C4-2B (cell line): ENCODE data around the gene MIEF1.

Experiments
- H3K27ac ChIP-seq: fragments of 450-650 bp; 2 replicates; pipeline ENCODE4 v1.5.1; 2017
- CTCF ChIP-seq: fragments of 450-650 bp; conservative IDR thresholded peaks from 2 replicates; pipeline ENCODE4 v1.5.1; 2017; ENCODE audit warnings: mild to moderate bottlenecking
- ZFX ChIP-seq: fragments of 450-650 bp; IDR thresholded peaks from 2 replicates; pipeline ENCODE4 v1.6.1; 2017

The MIEF1 gene

GRCh38 chr22:39518996-39519680 is 17.0 kb downstream of the MIEF1 start:
- peak overlapping the region; percentile 100 for H3K27ac ChIP-seq
- TF ChIP-seq CTCF (no peak), ZFX (no peak)

GRCh38 chr22:39519681-39520225 is 17.7 kb downstream of the MIEF1 start:
- H3K27ac ChIP-seq: peak overlapping the region; percentile 100
- TF ChIP-seq CTCF: peak; percentile 58
- peak; percentile 86 for TF ChIP-seq ZFX

GRCh38 chr22:39520226-39521105 is 18.4 kb downstream of the MIEF1 start, which contains the start of gene ATF4:
TSS of gene ATF4 (plus strand) at chr22:39520562. CDS start at chr22:39521446, 884 bp downstream.
- H3K27ac ChIP-seq: peak within 1 kb of the TSS; percentile 100
- TF ChIP-seq CTCF: no peak
- no peak for TF ChIP-seq ZFX

GRCh38 chr22:39521106-39521885 is 19.2 kb downstream of the MIEF1 start:
- H3K27ac ChIP-seq: peak overlapping the region; percentile 100

GRCh38 chr22:39522091-39522490 is 20.0 kb downstream of the MIEF1 start:
- peak overlapping the region; percentile 100 for H3K27ac ChIP-seq

- peak overlapping the region; percentile 100 for H3K27ac ChIP-seq
- TF ChIP-seq CTCF (no peak), ZFX (no peak)
These were observed 20.6 kb downstream of the MIEF1 start for GRCh38 chr22:39522567-39523300.

GRCh38 chr22:39524089-39524752 is 22.1 kb downstream of the MIEF1 start:
- TF ChIP-seq CTCF (no peak), ZFX (no peak)
- H3K27ac ChIP-seq: no peak overlapping the region
